GM12892 (cell line): Measurements from ENCODE around the gene FLT1.

ENCODE experiments used
- POLR2A ChIP-seq: IDR thresholded peaks from 2 replicates; pipeline ENCODE4 v1.6.1; 2011; ENCODE audit warnings: low read depth, low read length, control low read depth
- POLR2AphosphoS5 ChIP-seq: IDR thresholded peaks from 2 replicates; pipeline ENCODE4 v1.6.1; 2011; ENCODE audit warnings: low read depth, low read length, control low read depth
- TAF1 ChIP-seq: IDR thresholded peaks from 2 replicates; pipeline ENCODE4 v1.6.1; 2011; ENCODE audit warnings: low read depth, mild to moderate bottlenecking, control low read depth, low read length, borderline replicate concordance

GRCh38 chr13:28533441-28534166 lies 38.7 kb upstream of the FLT1 start:
- TF ChIP-seq POLR2A (no peak), POLR2AphosphoS5 (no peak), TAF1 (no peak)
